GM19463 (cell line): ENCODE measurements around the gene XYLT1.
"Not testable (repeated sequence)": the region's sequence is repeated elsewhere in the genome, so short reads cannot be mapped to it uniquely, and the experiment has no call there.

Experiments
- ATAC-seq: cut with Tn5 transposase; IDR thresholded peaks from one replicate; pipeline ENCODE4 v1.9.1; 2021; ENCODE audit warnings: mild to moderate bottlenecking, moderate library complexity; ENCODE audit not compliant: unreplicated experiment

The XYLT1 gene

GRCh38 chr16:17342031-17342430 is 128.7 kb downstream of the XYLT1 start:
- ATAC-seq = no peak

DNA sequence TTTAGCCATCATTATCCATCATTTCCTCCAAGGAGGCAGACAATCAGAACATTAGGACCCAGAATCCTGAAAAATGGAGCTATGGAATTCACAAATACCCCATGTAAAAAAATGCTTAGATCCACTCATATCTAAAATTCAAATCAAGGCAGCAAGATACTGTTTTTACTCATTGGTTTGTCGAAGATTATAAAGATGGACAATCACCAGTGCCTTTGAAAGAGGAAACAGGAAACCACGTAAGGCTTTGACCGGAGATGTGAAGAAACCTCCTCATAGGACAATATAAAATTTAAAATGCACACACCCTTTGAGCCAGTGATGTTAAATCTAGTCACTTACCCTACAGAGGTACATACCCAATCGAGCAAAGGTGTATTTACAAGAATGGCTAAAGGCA is 130.0 kb downstream of the XYLT1 start:
- no peak for ATAC-seq

GRCh38 chr16:17339764-17340541 is 130.8 kb downstream of the XYLT1 start:
- no peak for ATAC-seq

DNA sequence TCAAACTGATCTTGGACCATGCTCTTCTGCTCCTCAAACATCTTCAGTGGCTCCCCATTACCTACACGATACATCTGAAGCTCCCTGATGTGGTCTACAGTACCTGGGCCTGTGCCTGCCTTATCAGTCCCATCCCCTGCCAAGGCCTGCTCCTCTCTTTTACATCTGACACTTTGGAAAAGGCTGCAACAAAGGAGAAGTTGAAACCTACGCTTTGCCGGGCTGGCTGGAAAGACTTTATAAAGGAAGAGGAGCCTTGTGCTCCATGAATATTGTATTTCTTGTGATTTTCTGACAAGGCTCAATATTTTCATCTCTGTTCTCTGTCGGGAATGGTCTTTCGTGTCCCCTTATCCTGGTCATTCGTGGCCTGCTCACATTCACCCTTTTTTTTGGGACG is 132.5 kb downstream of the XYLT1 start:
- ATAC-seq = no peak

- ATAC-seq = no peak
These were observed 134.2 kb downstream of the XYLT1 start for GRCh38 chr16:17336530-17336900.

DNA sequence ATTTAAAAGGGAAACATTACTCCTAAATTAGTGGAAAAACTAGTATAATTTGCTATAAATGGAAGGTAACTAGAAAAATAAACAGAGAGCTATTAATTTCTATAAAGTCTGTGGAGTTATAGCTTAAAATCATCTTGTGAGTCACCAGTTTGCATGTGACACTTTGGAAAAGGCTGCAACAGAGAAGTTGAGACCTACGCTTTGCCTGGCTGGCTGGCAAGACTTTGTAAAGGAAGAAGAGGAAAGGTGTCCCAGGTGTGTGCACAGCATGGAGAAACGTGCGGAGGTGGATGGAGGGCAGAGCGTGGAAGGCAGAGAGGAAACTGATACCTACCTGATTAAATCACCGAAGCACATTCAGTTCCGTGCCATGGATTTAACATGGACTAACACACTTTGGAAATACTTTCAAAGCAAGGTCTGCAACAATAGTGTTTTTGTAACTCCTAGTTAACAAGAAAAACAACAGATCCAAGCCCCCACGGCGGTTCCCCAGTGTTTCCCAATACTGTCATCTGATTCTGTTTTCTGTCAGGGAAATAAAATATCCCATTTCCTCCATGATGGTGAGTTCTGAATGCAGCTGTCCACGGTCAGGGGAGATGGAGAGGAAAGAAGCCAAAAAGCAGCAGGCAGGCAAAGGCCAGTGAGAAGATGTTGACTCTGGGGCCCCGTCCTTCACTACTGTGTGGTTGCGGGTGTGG is 134.8 kb downstream of the XYLT1 start:
- no peak for ATAC-seq

- not testable (repeated sequence) for ATAC-seq
These were observed 135.4 kb downstream of the XYLT1 start for GRCh38 chr16:17335406-17335805.

DNA sequence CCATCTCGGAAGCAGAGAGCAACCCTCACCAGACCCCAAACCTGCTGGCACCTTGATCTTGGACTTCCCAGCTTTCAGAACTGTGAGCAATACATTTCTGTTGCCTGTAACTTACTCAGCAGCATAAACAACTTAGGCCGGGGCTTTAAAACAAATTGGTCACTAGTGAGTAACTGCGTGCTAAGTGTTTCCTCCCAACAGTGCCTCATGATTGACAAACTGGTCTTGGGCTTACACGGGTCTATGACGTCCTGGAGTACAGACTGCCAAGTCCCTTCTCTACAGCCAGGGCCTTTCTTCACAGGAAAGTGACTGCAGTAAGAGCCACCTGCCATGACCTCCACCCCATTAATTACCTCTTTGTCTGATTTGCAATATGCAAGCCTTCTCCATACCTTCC is 136.7 kb downstream of the XYLT1 start:
- ATAC-seq = no peak

DNA sequence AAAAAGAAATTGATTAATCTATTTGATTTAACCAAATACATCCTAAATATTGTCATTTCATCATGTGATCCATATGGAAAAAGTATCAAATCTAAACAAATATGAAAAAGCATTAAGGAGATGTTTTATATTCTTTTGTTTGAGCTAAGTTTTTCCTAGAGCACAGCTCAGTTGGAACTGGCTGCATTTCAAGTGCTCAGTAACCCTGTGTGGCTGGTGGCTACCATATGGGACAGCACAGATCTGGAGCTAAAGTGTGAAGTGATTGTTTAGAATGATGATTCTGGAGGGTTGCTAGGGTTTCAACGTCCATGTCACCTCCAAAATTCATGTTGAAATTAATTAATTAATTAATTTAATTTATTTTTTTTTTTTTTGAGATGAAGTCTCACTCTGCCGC is 137.5 kb downstream of the XYLT1 start:
- ATAC-seq = no peak

GRCh38 chr16:17331991-17332390 is 138.8 kb downstream of the XYLT1 start:
- ATAC-seq = no peak

DNA sequence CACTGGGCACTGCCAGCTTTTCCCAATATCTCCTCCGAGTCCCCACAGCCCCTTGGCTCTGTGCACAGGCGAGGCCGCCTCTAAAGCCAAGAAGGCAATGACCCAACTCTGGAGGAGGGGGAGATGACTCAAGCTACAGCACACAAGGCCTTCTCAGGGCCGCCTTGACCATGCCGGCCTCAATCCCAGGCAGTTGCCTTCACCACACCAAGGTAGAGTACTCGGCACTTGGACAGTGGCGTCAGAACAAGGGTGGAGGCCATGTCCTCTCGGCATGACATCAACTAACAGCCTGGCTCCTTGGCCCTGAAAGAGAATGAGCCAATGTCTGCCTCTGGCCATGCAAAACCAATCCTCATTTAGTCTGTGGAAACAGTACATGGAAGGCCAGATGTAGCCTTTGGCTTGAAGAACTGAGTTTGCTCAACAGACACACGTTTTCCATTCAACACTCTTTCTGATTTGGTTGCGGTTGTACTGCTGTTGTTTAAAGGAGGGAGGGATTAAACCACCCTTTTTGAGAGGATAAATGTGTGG is 139.6 kb downstream of the XYLT1 start:
- no peak for ATAC-seq

DNA sequence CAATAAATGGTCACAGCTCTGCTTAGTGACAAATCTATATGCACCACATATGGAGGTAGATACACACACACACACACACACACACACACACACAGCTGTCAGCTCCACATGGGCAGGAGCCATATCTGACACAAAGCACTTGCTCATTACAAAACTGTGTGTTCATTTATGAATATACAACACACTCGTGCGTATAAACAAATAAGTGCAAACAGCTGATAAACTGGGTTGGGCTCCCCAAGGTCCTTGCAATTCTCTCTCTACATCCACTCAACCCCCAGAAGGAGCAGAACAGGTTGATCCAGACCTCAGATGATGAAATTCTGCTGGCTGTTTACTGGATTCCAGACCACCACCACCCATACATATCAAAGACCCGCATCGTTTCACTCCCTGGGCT is 140.7 kb downstream of the XYLT1 start:
- no peak for ATAC-seq

- ATAC-seq = no peak
These were observed 141.4 kb downstream of the XYLT1 start for GRCh38 chr16:17329391-17329790.

DNA sequence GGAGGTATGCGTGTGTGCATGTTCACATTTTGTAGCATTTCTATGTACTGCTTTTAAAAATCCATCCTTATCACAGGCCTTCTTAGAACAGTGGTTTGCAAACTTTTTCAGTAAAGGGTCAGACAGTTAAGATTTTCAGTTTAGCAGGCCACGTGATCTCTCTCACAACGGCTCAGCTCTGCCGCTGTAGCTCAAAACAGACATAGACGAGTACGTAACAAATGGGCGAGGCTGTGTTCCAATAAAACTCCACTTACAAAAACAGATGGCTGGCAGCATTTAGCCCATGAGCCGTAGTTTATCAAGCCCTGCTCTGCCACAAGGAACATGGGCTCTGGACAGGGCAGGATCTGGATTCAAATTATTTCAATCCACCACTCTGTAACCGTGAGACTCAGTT is 141.8 kb downstream of the XYLT1 start:
- ATAC-seq = no peak

DNA sequence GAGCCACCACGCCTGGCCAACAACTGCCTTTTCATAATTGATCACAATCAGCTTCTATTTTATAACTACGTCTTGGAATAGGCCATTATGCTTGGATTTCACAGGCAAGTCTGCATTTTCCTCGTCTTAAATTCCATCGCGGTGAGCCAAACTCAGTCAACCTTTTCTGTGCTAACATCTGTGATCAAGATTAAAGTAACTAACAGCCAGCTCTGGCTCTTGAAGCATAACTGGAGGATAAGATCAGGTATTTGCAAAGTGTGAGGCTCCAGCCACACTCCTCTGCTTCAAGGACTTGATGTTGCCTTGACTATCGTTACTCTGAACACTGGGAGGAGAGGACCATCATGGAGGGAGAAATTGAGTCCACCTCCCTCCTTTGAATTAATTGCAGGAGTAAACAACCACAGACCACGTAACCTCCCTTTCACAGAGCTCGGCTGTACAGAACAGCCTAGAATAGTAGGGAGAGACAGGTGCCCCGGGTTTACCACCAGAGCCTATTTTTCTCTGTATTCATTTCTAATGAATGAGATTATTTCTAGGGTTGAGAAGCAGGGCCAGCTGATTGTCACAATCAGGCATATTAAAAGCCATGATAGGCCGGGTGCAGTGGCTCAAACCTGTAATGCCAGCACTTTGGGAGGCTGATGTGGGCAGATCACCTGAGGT is 143.0 kb downstream of the XYLT1 start:
- ATAC-seq = no peak

DNA sequence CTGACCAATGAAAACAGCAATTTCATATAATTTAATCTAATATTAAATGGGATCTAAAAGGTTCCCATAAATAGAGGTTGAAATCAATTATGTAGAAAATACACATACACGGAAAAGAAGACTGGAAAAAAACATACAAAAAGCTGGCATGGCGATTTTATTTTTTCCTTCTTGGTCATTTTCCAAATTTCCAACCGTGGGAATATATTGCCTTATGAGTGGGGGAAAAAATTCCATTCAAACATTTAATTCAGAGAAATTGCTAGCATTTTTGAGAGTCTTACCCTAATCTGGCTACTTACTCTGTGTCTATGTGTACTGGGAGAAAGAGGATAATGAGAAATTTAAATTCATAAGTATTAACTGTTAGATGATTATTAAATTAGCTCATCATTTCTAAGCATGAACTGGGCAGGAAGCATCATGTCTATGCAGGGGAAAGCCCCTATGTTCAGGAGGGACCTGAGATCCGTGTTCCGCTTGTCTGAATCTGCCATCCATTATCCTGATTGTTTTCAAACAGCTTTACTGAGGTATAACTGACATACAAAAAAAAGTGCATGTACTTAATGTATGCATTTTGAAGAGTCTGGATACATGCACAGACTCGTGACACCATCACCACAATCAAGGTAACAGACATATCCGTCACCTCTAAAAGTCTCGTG is 145.2 kb downstream of the XYLT1 start:
- ATAC-seq = no peak

- no peak for ATAC-seq
These were observed 146.3 kb downstream of the XYLT1 start for GRCh38 chr16:17324451-17324850.

DNA sequence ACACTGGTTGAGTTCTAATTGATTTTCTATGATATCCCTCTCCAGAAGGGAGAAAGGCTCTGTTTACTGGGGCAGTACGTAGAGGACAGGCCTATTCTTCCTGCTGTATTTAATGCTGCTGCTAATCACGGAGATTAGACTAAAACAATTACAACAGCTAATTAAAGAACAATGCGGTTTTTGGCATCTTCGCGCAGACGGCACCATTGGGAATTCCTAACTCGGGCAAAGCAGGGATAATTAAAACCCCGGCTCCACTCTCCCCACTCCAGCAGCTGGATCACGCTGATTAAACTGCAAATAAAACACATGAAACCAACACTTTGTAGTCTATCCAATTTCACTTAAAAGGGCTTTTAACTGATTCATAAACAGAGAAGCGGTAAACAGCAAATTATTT is 147.6 kb downstream of the XYLT1 start:
- ATAC-seq = no peak

- ATAC-seq = no peak
These were observed 148.9 kb downstream of the XYLT1 start for GRCh38 chr16:17321824-17322223.

- no peak for ATAC-seq
These were observed 150.8 kb downstream of the XYLT1 start for GRCh38 chr16:17320009-17320408.

DNA sequence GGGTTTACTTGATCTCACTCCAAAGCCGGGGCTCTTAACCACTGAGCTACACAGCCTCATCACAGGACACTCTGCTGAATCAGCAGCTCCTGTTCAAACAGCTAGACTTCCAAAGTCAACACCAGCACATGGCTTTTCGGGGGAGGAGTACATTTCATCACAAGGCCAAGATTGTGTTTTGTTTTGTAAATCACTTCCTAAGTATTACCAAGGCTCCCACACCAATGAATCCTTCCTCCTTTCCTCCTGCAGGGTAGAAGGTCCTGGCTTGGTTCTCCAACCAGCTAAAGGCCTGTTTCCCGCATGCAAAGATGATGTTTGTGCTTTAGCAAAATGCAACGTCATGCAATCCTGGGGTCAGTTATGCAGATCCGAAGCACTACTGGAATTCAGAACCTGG is 152.5 kb downstream of the XYLT1 start:
- ATAC-seq = no peak
